ENCODE measurements around the gene ECE1. TPM values are rescaled to one million over a fixed set of nuclear protein-coding genes. Genes with fewer than 3 reads are reported as not detected.

Gene ECE1
- total and polyA plus RNA-seq, 9 of the 15 experiments (the other 6 are each of a cell fraction or from before 2014, with no cell fraction given): 0.56 to 34.8 (median 11.0) TPM

- no peak for TF ChIP-seq ZMIZ1 (IDR thresholded peaks at IDR 0.05; ENCODE audit: low read depth in 2 of 2, low read length in 2 of 2)
- TF ChIP-seq GABPA (tag; conservative IDR thresholded peaks at IDR 0.05; ENCODE audit: low read depth): no peak
- no peak for TF ChIP-seq ZFX (CRISPR knock-in tag; IDR thresholded peaks at IDR 0.05)
- no peak for TF ChIP-seq CEBPZ (IDR thresholded peaks at IDR 0.05; ENCODE audit: borderline replicate concordance, low read depth, low read length)
- TF ChIP-seq SMAD2 (IDR thresholded peaks at IDR 0.05; ENCODE audit: low read depth, low read length): no peak
- TF ChIP-seq ZNF668 (CRISPR knock-in tag; IDR thresholded peaks at IDR 0.05): no peak
- no peak for TF ChIP-seq BDP1 (IDR thresholded peaks at IDR 0.05; ENCODE audit: insufficient read depth, insufficient read length)
- no peak for TF ChIP-seq NFATC3 (IDR thresholded peaks at IDR 0.05)
- TF ChIP-seq ZNF76 (CRISPR knock-in tag; IDR thresholded peaks at IDR 0.05; ENCODE audit: borderline replicate concordance): no peak
- TF ChIP-seq JUN (IDR thresholded peaks at IDR 0.05; ENCODE audit: borderline replicate concordance, low read depth, low read length): no peak
- TF ChIP-seq JUN (CRISPR knock-in tag; IDR thresholded peaks at IDR 0.05; ENCODE audit: borderline replicate concordance): peak; percentile 77; the same call in 1 of the 2 replicates
- TF ChIP-seq BHLHE40 (IDR thresholded peaks at IDR 0.05; ENCODE audit: low read length): 0 out of 2 replicates have a peak, but pooled peaks have one; percentile 31
- no peak for TF ChIP-seq ZNF175 (CRISPR knock-in tag; IDR thresholded peaks at IDR 0.05; ENCODE audit: low read depth)
- TF ChIP-seq ARID1B (IDR thresholded peaks at IDR 0.05): no peak
- no peak for TF ChIP-seq ZNF780A (CRISPR knock-in tag; IDR thresholded peaks at IDR 0.05)
- no peak for TF ChIP-seq RHOXF2B (CRISPR knock-in tag; conservative IDR thresholded peaks at IDR 0.05)
- TF ChIP-seq NFE2L1 (tag; IDR thresholded peaks at IDR 0.05; ENCODE audit: borderline replicate concordance, low read depth): no peak
- no peak for TF ChIP-seq PBX2 (CRISPR knock-in tag; IDR thresholded peaks at IDR 0.05; ENCODE audit: low read depth)
- no peak for TF ChIP-seq PBX2 (tag; conservative IDR thresholded peaks at IDR 0.05; ENCODE audit: low read depth)
- no peak for TF ChIP-seq NFXL1 (CRISPR knock-in tag; IDR thresholded peaks at IDR 0.05)
Observed at GRCh38 chr1:21270086-21270689, 20.1 kb downstream of the ECE1 start (continued).
